MM.1S (cell line): ENCODE results near the gene SLC16A13.
A peak's percentile ranks its signal among the peaks of the same experiment; 100 is the strongest.

Source experiments
- DNase-seq: peaks from one replicate; pipeline ENCODE4 v3.0.0-alpha.2; 2015
- H2AFZ ChIP-seq: fragments of 300-600 bp; sonication (generic); 2 replicates; pipeline ENCODE4 v1.6.0; 2016; ENCODE audit warnings: antibody characterized with exemption, low read length
- H3F3A ChIP-seq: fragments of 300-600 bp; sonication (generic); 2 replicates; pipeline ENCODE4 v1.6.1; 2016; ENCODE audit warnings: mild to moderate bottlenecking, antibody characterized with exemption, low read length, moderate library complexity, mixed read lengths; ENCODE audit not compliant: insufficient read depth
- H3K27ac ChIP-seq: fragments of 300-600 bp; sonication (generic); 2 replicates; pipeline ENCODE4 v1.5.1; 2016; ENCODE audit warnings: mild to moderate bottlenecking, low read length
- H3K27me3 ChIP-seq: fragments of 300-600 bp; sonication (generic); replicated peaks from 2 replicates; pipeline ENCODE4 v1.6.0; 2016; ENCODE audit warnings: low read length; ENCODE audit not compliant: insufficient read depth
- H3K36me3 ChIP-seq: fragments of 300-600 bp; sonication (generic); replicated peaks from 2 replicates; pipeline ENCODE4 v1.6.1; 2016; ENCODE audit warnings: mild to moderate bottlenecking, low read length, mixed read lengths; ENCODE audit not compliant: insufficient read depth
- H3K4me1 ChIP-seq: fragments of 300-600 bp; sonication (generic); 2 replicates; pipeline ENCODE4 v1.6.1; 2016; ENCODE audit warnings: low read length, mixed read lengths
- H3K4me2 ChIP-seq: fragments of 300-600 bp; sonication (generic); 2 replicates; pipeline ENCODE4 v1.6.0; 2016; ENCODE audit warnings: low read depth, low read length
- H3K4me3 ChIP-seq: fragments of 300-600 bp; sonication (generic); 2 replicates; pipeline ENCODE4 v1.5.1; 2016; ENCODE audit warnings: low read length, mixed read lengths
- H3K79me2 ChIP-seq: fragments of 300-600 bp; sonication (generic); 2 replicates; pipeline ENCODE4 v1.6.1; 2016; ENCODE audit warnings: mixed run types, low read length, mixed read lengths
- H3K9ac ChIP-seq: fragments of 300-600 bp; sonication (generic); 2 replicates; pipeline ENCODE4 v1.6.1; 2016; ENCODE audit warnings: low read length, mixed read lengths
- H3K9me2 ChIP-seq: fragments of 300-600 bp; sonication (generic); replicated peaks from 2 replicates; pipeline ENCODE4 v1.6.1; 2016; ENCODE audit warnings: mild to moderate bottlenecking, low read length, mixed read lengths; ENCODE audit not compliant: insufficient read depth
- H3K9me3 ChIP-seq: fragments of 300-600 bp; sonication (generic); replicated peaks from 2 replicates; pipeline ENCODE4 v1.6.1; 2016; ENCODE audit warnings: mild to moderate bottlenecking, low read length, mixed read lengths; ENCODE audit not compliant: insufficient read depth
- H4K20me1 ChIP-seq: fragments of 300-600 bp; sonication (generic); 2 replicates; pipeline ENCODE4 v1.6.1; 2016; ENCODE audit warnings: mild to moderate bottlenecking, low read length, moderate library complexity, mixed read lengths; ENCODE audit not compliant: insufficient read depth
- EZH2 ChIP-seq: fragments of 300-600 bp; sonication (generic); optimal IDR thresholded peaks from 2 replicates; pipeline ENCODE3; 2017; ENCODE audit warnings: low read depth, mild to moderate bottlenecking, antibody characterized with exemption, low read length, mixed read lengths
- EZH2phosphoT487 ChIP-seq: fragments of 300-600 bp; sonication (generic); IDR thresholded peaks from 2 replicates; pipeline ENCODE4 v1.6.1; 2018; ENCODE audit warnings: antibody characterized with exemption, low read length
- TF ChIP-seq, protein P1 (sequence below): fragments of 300-600 bp; sonication (generic); IDR thresholded peaks from 2 replicates; pipeline ENCODE4 v1.5.1; 2016; ENCODE audit warnings: antibody characterized with exemption, low read length, mixed read lengths

SLC16A13 gene

DNA sequence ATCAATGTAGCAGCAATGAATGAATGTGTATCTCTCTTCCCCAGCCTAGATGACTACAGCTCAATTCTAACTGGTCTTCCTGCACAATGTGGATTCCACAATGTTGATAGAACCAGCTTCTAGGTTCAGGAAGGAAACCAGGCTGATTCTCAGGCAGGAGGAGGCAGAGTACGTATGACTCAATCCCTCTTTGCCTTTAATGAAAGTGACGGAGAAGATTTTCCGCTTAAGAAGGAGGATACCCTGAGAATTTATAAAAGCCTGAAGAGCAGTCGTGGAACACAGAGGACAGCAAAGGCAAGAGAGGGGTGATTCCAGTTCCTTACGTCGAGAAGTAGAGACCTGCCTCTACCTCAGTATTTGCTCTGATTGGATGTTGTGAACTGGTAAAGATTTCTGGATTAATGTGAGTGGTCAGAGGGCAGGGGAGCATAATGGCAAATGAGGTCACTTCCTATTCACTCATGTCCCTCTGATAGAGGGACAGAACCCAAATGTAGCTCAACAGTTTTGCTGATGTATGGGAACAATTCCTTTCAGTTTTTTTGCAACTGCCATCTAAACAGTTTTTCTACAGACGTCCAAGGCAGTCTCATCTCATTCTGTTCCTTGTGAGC is 23.1 kb downstream of the SLC16A13 start:
- no peak overlapping the region for H2AFZ ChIP-seq
- peaks cover 79% of the 10 kb centered on the region for H3K27me3 ChIP-seq
- TF ChIP-seq, protein P1, sequence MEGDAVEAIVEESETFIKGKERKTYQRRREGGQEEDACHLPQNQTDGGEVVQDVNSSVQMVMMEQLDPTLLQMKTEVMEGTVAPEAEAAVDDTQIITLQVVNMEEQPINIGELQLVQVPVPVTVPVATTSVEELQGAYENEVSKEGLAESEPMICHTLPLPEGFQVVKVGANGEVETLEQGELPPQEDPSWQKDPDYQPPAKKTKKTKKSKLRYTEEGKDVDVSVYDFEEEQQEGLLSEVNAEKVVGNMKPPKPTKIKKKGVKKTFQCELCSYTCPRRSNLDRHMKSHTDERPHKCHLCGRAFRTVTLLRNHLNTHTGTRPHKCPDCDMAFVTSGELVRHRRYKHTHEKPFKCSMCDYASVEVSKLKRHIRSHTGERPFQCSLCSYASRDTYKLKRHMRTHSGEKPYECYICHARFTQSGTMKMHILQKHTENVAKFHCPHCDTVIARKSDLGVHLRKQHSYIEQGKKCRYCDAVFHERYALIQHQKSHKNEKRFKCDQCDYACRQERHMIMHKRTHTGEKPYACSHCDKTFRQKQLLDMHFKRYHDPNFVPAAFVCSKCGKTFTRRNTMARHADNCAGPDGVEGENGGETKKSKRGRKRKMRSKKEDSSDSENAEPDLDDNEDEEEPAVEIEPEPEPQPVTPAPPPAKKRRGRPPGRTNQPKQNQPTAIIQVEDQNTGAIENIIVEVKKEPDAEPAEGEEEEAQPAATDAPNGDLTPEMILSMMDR: no peak
- TF ChIP-seq EZH2: no peak
- H3K9me2 ChIP-seq: no peaks in the 10 kb centered on the region
- no peak overlapping the region for H3K4me3 ChIP-seq
- no peaks in the 10 kb centered on the region for H3F3A ChIP-seq
- no peaks in the 10 kb centered on the region for H3K36me3 ChIP-seq
- no peaks in the 10 kb centered on the region for H3K4me1 ChIP-seq
- H3K9ac ChIP-seq: no peak overlapping the region
- no peak overlapping the region for H3K4me2 ChIP-seq
- no peaks in the 10 kb centered on the region for H3K79me2 ChIP-seq
- no peaks in the 10 kb centered on the region for H4K20me1 ChIP-seq
- no peak overlapping the region for H3K27ac ChIP-seq
- no peaks in the 10 kb centered on the region for H3K9me3 ChIP-seq
- peak; percentile 1 for DNase-seq

DNA sequence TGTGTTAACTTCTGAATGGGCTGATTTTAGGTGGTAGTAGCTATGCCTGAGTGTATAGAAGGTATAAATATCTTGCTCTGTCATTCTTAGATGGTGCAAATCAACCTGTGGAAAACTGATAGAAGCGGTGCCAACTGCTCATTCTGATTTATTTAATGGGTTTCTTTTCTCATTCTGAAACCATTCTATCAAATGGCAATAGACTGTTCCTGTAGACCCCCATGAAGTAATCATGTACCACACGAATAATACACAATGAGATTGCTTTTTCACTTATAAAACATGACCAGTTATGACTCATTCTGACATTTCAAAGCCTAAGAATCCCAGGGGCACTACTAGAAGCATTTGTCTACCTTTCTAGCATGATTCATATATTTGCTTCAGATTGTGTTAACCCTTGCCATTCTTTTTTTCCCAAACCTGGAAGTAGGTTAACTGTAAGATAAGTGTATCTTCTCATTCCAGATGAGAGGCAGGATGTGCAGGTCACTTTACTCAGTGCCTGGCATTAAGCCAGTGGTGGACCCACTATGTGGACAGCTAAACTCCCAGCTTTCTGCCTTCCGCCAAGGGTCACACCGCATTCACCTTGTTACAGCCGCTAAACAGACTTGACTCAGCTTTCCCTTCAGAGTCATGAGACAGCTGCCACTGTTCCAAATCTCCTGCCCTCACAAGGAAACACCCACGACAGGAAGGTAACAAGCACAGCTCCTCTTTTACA is 24.5 kb downstream of the SLC16A13 start:
- no peaks in the 10 kb centered on the region for H3K4me1 ChIP-seq
- H3K79me2 ChIP-seq: no peaks in the 10 kb centered on the region
- H3K9ac ChIP-seq: no peak overlapping the region
- DNase-seq: peak; percentile 5
- no peaks in the 10 kb centered on the region for H4K20me1 ChIP-seq
- H2AFZ ChIP-seq: no peak overlapping the region
- H3K27ac ChIP-seq: no peak overlapping the region
- no peak overlapping the region for H3K4me3 ChIP-seq
- no peaks in the 10 kb centered on the region for H3K9me3 ChIP-seq
- no peak overlapping the region for H3K4me2 ChIP-seq
- TF ChIP-seq EZH2 (no peak), EZH2phosphoT487 (no peak)
- TF ChIP-seq, protein P1: no peak
- H3K27me3 ChIP-seq: peaks cover 86% of the 10 kb centered on the region
- no peaks in the 10 kb centered on the region for H3F3A ChIP-seq
- no peaks in the 10 kb centered on the region for H3K9me2 ChIP-seq
- no peaks in the 10 kb centered on the region for H3K36me3 ChIP-seq

DNA sequence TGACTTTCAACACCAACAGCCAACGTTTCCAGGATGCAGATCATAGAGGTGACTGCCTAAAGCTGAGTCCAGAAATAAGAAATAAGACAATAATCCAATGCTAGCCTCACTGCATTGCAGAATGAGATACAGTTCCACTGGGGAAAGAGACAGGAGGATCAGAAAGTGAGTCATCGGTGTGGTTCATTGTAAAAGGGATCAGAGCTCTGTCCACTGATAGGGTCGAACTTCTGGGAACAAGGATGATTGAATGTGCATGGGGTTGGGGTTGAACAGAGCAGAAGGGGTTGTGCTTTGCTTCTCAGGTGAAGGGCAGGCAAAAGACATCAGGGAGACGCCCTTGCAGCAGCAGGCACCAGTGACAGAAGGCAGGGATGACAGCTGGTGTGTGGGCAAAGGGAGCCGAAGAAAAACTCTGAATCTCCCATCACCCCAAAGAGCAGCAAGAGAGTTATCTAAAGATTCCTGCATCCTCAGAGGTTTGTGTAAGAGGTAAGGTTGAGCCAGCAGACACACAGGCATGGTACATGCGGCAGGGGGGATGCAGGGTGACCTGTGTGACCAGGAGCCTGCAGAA is 27.8 kb downstream of the SLC16A13 start:
- Histone ChIP-seq H3K4me2 (no peak overlapping the region), H3K36me3 (no peaks in the 10 kb centered on the region), H3K4me1 (no peaks in the 10 kb centered on the region), H2AFZ (no peak overlapping the region), H3F3A (no peaks in the 10 kb centered on the region), H3K9me2 (no peaks in the 10 kb centered on the region), H3K27me3 (peaks cover 75% of the 10 kb centered on the region), H3K27ac (no peak overlapping the region), H3K9me3 (no peaks in the 10 kb centered on the region), H3K4me3 (no peak overlapping the region), H3K9ac (no peak overlapping the region), H4K20me1 (no peaks in the 10 kb centered on the region), H3K79me2 (no peaks in the 10 kb centered on the region)
- DNase-seq: no peak
- TF ChIP-seq, protein P1: no peak
- TF ChIP-seq EZH2phosphoT487: no peak
- no peak for TF ChIP-seq EZH2
